GM12878 (cell line): Measurements from ENCODE around the gene PSMA8. TPM values are rescaled to one million over a fixed set of nuclear protein-coding genes. Genes with fewer than 3 reads are reported as not detected.
A peak's percentile ranks its signal among the peaks of the same experiment; 100 is the strongest.

Experiments used
- ATAC-seq: fragments of 200-7000 bp; cut with Tn5 transposase; 3 replicates; pipeline ENCODE4 v1.9.1; 2020; ENCODE audit warnings: mild to moderate bottlenecking, moderate library complexity
- BruUV-seq: library from RNA; stranded (reverse); fragments of 400-500 nt; replicated peaks from 2 replicates; lab custom pipeline; 2021; lab: Mats Ljungman, UMichigan
- CTCF ChIA-PET: fragments of 300-600 bp; sonication (Branson Sonifier 250); formaldehyde crosslinking; extraction: SDS; loops from one replicate; lab custom pipeline; 2021; ENCODE audit warnings: inconsistent platforms; lab: Yijun Ruan, JAX
- POLR2A ChIA-PET: fragments of 350-600 bp; formaldehyde crosslinking; extraction: SDS; loops from one replicate; lab custom pipeline; 2021; ENCODE audit warnings: inconsistent platforms; lab: Charles Lee
- RAD21 ChIA-PET: fragments of 300-600 bp; sonication (Branson Sonifier 250); formaldehyde crosslinking; loops from one replicate; lab custom pipeline; 2023; ENCODE audit warnings: antibody characterized with exemption; ENCODE audit not compliant: unreplicated experiment; lab: Charles Lee
- SMC1A ChIA-PET: fragments of 300-600 bp; sonication (Branson Sonifier 250); formaldehyde crosslinking; loops from one replicate; lab custom pipeline; 2023; ENCODE audit not compliant: unreplicated experiment, uncharacterized antibody; lab: Charles Lee
- DNase-seq: peaks from one replicate; pipeline ENCODE4 v3.0.0-alpha.2; 2011; ENCODE audit warnings: low read depth, low spot score
- FAIRE-seq: peaks from 3 replicates; lab custom pipeline; 2011; peaks lifted over from hg19 to GRCh38; lab: Jason Lieb, UNC
- H2AFZ ChIP-seq: 2 replicates; pipeline ENCODE4 v1.6.0; 2011; ENCODE audit warnings: low read depth, low read length, control low read depth; ENCODE audit not compliant: control insufficient read depth
- H3K27ac ChIP-seq: 2 replicates; pipeline ENCODE4 v1.5.1; 2011; ENCODE audit warnings: control low read depth; ENCODE audit not compliant: control insufficient read depth, insufficient read depth
- H3K27me3 ChIP-seq, 2 experiments: replicated peaks in 1 of 2; 2 replicates each; pipeline versions ENCODE4 v1.6.0 to v1.6.1; 2011; ENCODE audit warnings: low read length in 1 of 2; ENCODE audit not compliant: control insufficient read depth in 2 of 2, insufficient read depth in 2 of 2
- H3K36me3 ChIP-seq, 2 experiments: 2 replicates each; pipeline ENCODE4 v1.5.1; 2011; ENCODE audit warnings: low read length in 1 of 2; ENCODE audit not compliant: control insufficient read depth in 2 of 2, insufficient read depth in 2 of 2
- H3K4me1 ChIP-seq: 2 replicates; pipeline ENCODE4 v1.6.1; 2011; ENCODE audit warnings: mild to moderate bottlenecking, low read length, moderate library complexity, mixed read lengths; ENCODE audit not compliant: control insufficient read depth, insufficient read depth
- H3K4me2 ChIP-seq: 2 replicates; pipeline ENCODE4 v1.6.0; 2011; ENCODE audit warnings: control low read depth; ENCODE audit not compliant: control insufficient read depth, insufficient read depth
- H3K4me3 ChIP-seq: fragments of 200-600 bp; sonication (generic); 2 replicates; pipeline ENCODE4 v1.5.1; 2016
- H3K79me2 ChIP-seq: 2 replicates; pipeline ENCODE4 v1.6.0; 2011; ENCODE audit warnings: low read length; ENCODE audit not compliant: control insufficient read depth, insufficient read depth
- H3K9ac ChIP-seq: 2 replicates; pipeline ENCODE4 v1.8.0; 2011; ENCODE audit warnings: low read length, control low read depth, mixed read lengths; ENCODE audit not compliant: control insufficient read depth, insufficient read depth
- H3K9me3 ChIP-seq: replicated peaks from 3 replicates; pipeline ENCODE4 v1.5.1; 2011; ENCODE audit warnings: mild to moderate bottlenecking, low read length; ENCODE audit not compliant: control insufficient read depth, insufficient read depth
- H4K20me1 ChIP-seq: 2 replicates; pipeline ENCODE4 v1.6.0; 2011; ENCODE audit not compliant: control insufficient read depth, insufficient read depth
- BHLHE40 ChIP-seq, 2 experiments: fragments of 450-650 bp in 1 of 2; IDR thresholded peaks; 2 replicates each; pipeline ENCODE4 v1.6.1; 2011 to 2017; ENCODE audit warnings: low read depth in 2 of 2, borderline replicate concordance in 1 of 2, improper control_type of control experiment in 1 of 2, low read length in 1 of 2, mild to moderate bottlenecking in 1 of 2
- CEBPB ChIP-seq, 2 experiments: fragments of 150-350 bp in 1 of 2; IDR thresholded peaks; 2 replicates each; pipeline ENCODE4 v1.6.1; 2012 to 2014; ENCODE audit warnings: low read depth in 2 of 2, low read length in 2 of 2, borderline replicate concordance in 1 of 2, inconsistent platforms in 1 of 2
- EED ChIP-seq: sonication (generic); IDR thresholded peaks from 2 replicates; pipeline ENCODE4 v1.6.1; 2016; ENCODE audit warnings: antibody characterized with exemption, low read depth
- IKZF1 ChIP-seq: fragments of 450-650 bp; conservative IDR thresholded peaks from 2 replicates; pipeline ENCODE4 v1.6.1; 2017; ENCODE audit warnings: antibody characterized with exemption, mild to moderate bottlenecking
- MTA2 ChIP-seq: fragments of 450-650 bp; IDR thresholded peaks from 2 replicates; pipeline ENCODE4 v1.6.1; 2016; ENCODE audit warnings: low read depth, mild to moderate bottlenecking, moderate library complexity
- NR2F1 ChIP-seq: fragments of 450-650 bp; conservative IDR thresholded peaks from 2 replicates; pipeline ENCODE4 v1.6.1; 2017; ENCODE audit warnings: mild to moderate bottlenecking
- NRF1 ChIP-seq: conservative IDR thresholded peaks from 2 replicates; pipeline ENCODE4 v1.6.1; 2011; ENCODE audit warnings: mild to moderate bottlenecking, low read depth, low read length, improper control_type of control experiment
- POLR2AphosphoS5 ChIP-seq: IDR thresholded peaks from 2 replicates; pipeline ENCODE4 v1.6.1; 2011; ENCODE audit warnings: mild to moderate bottlenecking, low read length, inconsistent platforms
- RB1 ChIP-seq: fragments of 450-650 bp; formaldehyde crosslinking; IDR thresholded peaks from 2 replicates; pipeline ENCODE4 v1.6.1; 2017; ENCODE audit warnings: mild to moderate bottlenecking, borderline replicate concordance
- REST ChIP-seq: IDR thresholded peaks from 2 replicates; pipeline ENCODE4 v1.6.1; 2012; ENCODE audit warnings: mild to moderate bottlenecking, low read depth, low read length
- SREBF1 ChIP-seq: IDR thresholded peaks from 2 replicates; pipeline ENCODE4 v1.6.1; 2012; ENCODE audit warnings: mild to moderate bottlenecking, low read length
- WRNIP1 ChIP-seq: IDR thresholded peaks from 2 replicates; pipeline ENCODE4 v1.6.1; 2011; ENCODE audit warnings: low read depth, low read length, improper control_type of control experiment, borderline replicate concordance
- ZNF687 ChIP-seq: fragments of 450-650 bp; IDR thresholded peaks from 2 replicates; pipeline ENCODE4 v1.6.1; 2017; ENCODE audit warnings: mild to moderate bottlenecking, moderate library complexity
- WGBS: methylation state at CpG from one replicate; pipeline ENCODE4 v1.1.6; 2016; ENCODE audit warnings: low lambda C conversion rate; ENCODE audit not compliant: insufficient replicate concordance, insufficient coverage; ENCODE audit errors: missing lambda C conversion rate; 5-methylcytosine and 5-hydroxymethylcytosine counted together
- in situ Hi-C: fragments of 300-500 bp; cut with MboI; formaldehyde crosslinking; loops from 9 replicates; pipeline ENCODE4 v1.14.3; 2018; ENCODE audit warnings: mixed read lengths
- intact Hi-C: fragments of 100-400 bp; cut with micrococcal nuclease; formaldehyde crosslinking; loops from one replicate; pipeline ENCODE4 v1.14.2; 2022; ENCODE audit not compliant: unreplicated experiment
- polyA plus RNA-seq, 11 experiments: library from polyadenylated mRNA; depleted of rRNA in 4 of 11; unstranded in 6 of 11; stranded (reverse) in 5 of 11; fragments of >200 nt; fragmentation: Nextera tagmentation in 4 of 11; fragmentation: Illumina TruSeq in 1 of 11; extraction: Ambion mirVana in 4 of 11; extraction: Trizol in 1 of 11; gene quantifications; 1 replicate in 1 of 11; 2 replicates in 10 of 11; pipeline versions ENCODE4 v1.2.1 to v1.2.3, GENCODE V29; 2011 to 2016; ENCODE audit warnings: inconsistent platforms in 2 of 11, missing spikeins in 2 of 11, low read depth in 1 of 11
- total RNA-seq, 4 experiments: library from RNA; depleted of rRNA in 3 of 4; stranded (reverse); fragments of >200 nt in 3 of 4; fragmentation: Illumina TruSeq in 1 of 4; extraction: Trizol in 1 of 4; gene quantifications; 2 replicates each; pipeline versions ENCODE4 v1.2.1 to v1.2.3, GENCODE V29; 2013 to 2021
- TF ChIP-seq, protein P1 (sequence below): fragments of 450-650 bp; IDR thresholded peaks from 2 replicates; pipeline ENCODE4 v1.6.1; 2017; ENCODE audit warnings: borderline replicate concordance

The PSMA8 gene
- total and polyA plus RNA-seq, 10 of the 15 experiments (the other 5 are each of a cell fraction or from before 2014, with no cell fraction given), result 0.07 to 0.15 (median 0.09) TPM; not detected in 6

DNA sequence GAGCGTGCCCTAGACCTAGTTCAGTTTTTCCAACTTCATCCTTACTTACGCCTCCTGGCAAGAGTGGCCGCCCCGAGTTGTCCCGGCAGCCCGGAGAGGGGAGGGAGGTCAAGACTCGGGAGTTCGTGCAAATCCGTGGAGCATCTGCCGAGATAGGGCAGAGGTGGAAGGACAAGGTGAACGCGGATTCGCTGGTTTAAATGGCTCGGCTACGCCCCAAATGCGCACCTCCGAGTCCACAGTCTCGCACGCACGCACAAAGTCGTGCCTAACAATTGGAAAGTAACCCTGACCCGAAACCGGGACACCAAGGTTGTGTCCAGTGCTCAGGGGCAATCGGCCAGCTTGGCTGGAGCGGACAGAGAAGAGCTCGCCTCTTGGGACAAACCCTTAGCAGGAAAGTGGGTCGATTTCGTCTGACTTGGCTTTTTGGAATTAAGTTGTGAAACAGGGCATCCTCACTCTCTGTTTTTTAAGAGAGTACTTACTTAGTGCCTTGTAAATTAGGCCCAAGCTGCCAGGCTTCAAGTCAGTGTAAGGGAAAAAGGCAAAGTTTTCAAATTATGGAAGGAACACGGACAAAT, 42.5 kb upstream of the PSMA8 start:
- H3K4me1 ChIP-seq, result peaks cover 3% of the 10 kb centered on the region; the same call in 1 of the 2 replicates
- ChIA-PET SMC1A (interaction anchor here (0.7 to 1.3 kb wide), 4 partner anchors 9 to 95 kb away, joined by 3 to 4 read pairs (median 4); no protein-coding TSS in a partner anchor), POLR2A (no interaction called here), CTCF (interaction anchor here (1.2 to 2.4 kb wide), 2 partner anchors 69 to 125 kb away, joined by 3 to 8 read pairs; no protein-coding TSS in a partner anchor), RAD21 (interaction anchor here (1.4 kb wide), 1 partner anchor 99 kb away, joined by 3 read pairs; no protein-coding TSS in a partner anchor)
- H3K36me3 ChIP-seq, result peaks cover 0 to 1% of the 10 kb centered on the region in 2 experiments; a peak in 1 of 4 replicates
- in situ Hi-C loops, result no loop called here
- H3K79me2 ChIP-seq, result peaks cover 42% of the 10 kb centered on the region
- peak; percentile 57 for ATAC-seq
- H3K27ac ChIP-seq, result peak overlapping the region; percentile 98
- H3K9ac ChIP-seq, result peak overlapping the region; percentile 85
- H4K20me1 ChIP-seq, result peaks cover 2% of the 10 kb centered on the region; the same call in 1 of the 2 replicates
- intact Hi-C loops, result loop anchor here (5.0 kb wide), 2 partner anchors 101 to 136 kb away; partner anchors contain the start of gene TAF4B
- H3K4me2 ChIP-seq, result peak overlapping the region; percentile 91
- no peaks in the 10 kb centered on the region for H3K9me3 ChIP-seq
- no peaks in the 10 kb centered on the region for H3K27me3 ChIP-seq
- DNase-seq, result peak; percentile 51
- 4% methylated on average over 29 of the region's 29 CpGs for WGBS
- peak; percentile 78 for FAIRE-seq
- peak overlapping the region; percentile 97 for H2AFZ ChIP-seq
- H3K4me3 ChIP-seq, result peak overlapping the region; percentile 85
- TSS peak; percentile 89 for BruUV-seq
- TF ChIP-seq, protein P1, sequence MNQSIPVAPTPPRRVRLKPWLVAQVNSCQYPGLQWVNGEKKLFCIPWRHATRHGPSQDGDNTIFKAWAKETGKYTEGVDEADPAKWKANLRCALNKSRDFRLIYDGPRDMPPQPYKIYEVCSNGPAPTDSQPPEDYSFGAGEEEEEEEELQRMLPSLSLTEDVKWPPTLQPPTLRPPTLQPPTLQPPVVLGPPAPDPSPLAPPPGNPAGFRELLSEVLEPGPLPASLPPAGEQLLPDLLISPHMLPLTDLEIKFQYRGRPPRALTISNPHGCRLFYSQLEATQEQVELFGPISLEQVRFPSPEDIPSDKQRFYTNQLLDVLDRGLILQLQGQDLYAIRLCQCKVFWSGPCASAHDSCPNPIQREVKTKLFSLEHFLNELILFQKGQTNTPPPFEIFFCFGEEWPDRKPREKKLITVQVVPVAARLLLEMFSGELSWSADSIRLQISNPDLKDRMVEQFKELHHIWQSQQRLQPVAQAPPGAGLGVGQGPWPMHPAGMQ, result no peak
- TF ChIP-seq NRF1, result no peak
- TF ChIP-seq REST, result no peak
- no peak for TF ChIP-seq SREBF1
- no peak for TF ChIP-seq IKZF1
- no peak for TF ChIP-seq RB1
- TF ChIP-seq BHLHE40 (IDR thresholded peaks at IDR 0.05; ENCODE audit: borderline replicate concordance in 1 of 2, low read depth in 2 of 2, low read length in 1 of 2), result no peak
- TF ChIP-seq MTA2, result no peak
- 0 out of 2 replicates have a peak, but pooled peaks have one; percentile 31 for TF ChIP-seq NR2F1
- TF ChIP-seq POLR2AphosphoS5, result no peak
- 0 out of 2 replicates have a peak, but pooled peaks have one; percentile 0 for TF ChIP-seq WRNIP1
- peak; percentile 36; the same call in 1 of the 2 replicates for TF ChIP-seq ZNF687
- TF ChIP-seq CEBPB (IDR thresholded peaks at IDR 0.05; ENCODE audit: borderline replicate concordance in 1 of 2, low read depth in 2 of 2, low read length in 2 of 2), result no peak
- TF ChIP-seq EED, result 0 out of 2 replicates have a peak, but pooled peaks have one; percentile 17
